LNCAP (cell line): Measurements from ENCODE around the gene SLC26A4.

Experiments
- CTCF ChIP-seq: fragments of 450-650 bp; IDR thresholded peaks from 2 replicates; pipeline ENCODE4 v1.5.1; 2017; ENCODE audit warnings: mild to moderate bottlenecking

SLC26A4 gene

DNA sequence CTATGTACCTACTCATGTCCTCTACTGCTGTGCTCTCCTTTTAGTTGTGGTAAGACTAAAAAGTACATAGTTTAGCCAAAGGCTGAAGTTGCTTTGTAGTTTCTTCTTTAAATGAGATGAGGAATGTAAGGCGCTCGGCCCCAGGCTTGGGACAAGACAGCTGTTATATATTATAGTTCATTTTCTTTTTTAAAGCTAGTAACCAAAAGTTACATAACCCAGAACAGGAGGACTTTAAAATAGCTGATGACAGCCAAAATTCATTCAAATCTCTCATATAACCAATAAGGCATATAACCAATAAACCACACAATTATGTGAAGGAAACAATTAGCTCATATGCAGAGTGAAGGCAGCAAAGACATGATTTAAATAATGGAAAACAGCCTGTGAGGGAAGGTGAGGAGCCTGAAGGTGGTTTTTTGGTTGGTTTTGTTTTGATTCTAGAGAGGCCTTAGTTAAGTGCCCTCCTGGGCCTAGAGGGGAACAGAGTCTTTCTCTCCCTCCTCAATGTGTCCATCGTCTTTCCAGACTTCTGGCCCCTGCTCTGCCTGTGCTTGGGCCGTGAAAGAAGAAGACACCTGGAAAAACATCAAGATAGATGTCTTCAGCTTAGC lies 35.8 kb downstream of the SLC26A4 start:
- TF ChIP-seq CTCF: no peak

DNA sequence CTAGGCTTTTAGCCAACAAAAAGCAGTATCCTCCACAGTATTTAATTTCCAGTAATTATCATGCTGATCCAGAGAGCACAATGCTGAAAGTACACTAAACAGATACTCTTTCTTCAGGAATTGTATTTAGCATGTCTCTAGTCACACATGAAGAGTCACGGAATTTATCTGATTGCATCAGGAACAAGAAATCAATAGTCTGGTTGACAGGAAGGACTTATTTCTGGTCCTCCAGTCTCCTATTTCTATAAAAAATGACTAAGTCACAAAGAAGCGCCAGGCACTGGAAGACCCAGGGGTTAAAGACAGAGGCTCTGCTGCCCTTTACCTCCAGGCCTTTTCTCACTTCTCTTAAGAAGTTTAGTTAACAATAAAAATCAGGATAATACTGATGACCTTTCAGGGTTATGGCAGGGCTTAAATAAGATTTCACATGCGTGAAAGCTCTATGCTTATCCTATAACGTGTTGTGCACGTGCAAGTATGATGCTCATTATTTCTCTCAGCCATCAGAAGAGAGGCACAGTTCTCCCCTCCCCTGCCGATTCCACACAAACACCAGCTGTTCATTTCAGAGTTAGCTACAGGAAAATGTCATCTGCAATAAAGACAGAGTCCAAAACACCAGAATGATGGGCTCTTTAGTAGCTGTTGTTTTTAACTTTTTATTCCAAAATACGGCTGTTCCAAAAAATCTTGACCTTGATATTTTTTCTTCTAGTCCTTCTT lies 36.9 kb downstream of the SLC26A4 start:
- TF ChIP-seq CTCF: no peak

DNA sequence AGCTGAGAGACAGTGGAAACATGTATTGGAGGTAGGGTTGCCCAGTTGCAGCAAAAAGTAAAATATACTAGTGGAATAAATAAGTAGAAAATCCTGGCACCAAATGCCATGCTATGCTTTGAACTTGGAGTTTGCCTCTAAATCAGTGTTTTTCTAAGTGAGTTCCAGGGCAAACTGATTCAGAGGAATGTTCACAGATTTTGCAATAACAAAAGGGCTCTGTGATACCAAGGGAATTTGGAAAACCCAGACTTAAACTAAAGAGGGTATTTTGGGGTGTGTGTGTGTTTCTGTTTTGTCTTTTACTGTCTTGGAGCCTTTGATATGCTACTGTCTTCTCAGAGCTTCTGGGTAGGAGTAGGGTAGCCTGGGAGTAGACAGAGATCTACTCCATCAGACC lies 39.9 kb downstream of the SLC26A4 start:
- no peak for TF ChIP-seq CTCF

DNA sequence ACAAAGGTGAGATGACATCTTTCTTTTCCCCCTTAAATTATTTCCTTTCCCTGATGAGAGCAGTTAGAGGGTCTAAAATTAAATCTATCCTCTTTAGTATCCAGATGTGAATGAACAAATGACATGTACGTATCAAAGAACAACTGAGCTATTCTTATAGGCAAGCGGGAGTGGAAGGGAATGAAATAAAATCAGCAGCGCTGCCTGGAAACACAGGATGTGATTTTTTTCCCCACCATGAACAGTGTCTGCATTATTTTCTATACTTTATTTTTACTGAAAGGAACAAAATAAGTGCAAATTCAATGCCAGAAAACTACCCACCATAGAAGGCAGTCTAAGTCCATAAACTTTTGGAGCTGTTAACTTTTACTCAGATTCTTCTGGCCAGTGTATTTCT lies 40.6 kb downstream of the SLC26A4 start:
- no peak for TF ChIP-seq CTCF

DNA sequence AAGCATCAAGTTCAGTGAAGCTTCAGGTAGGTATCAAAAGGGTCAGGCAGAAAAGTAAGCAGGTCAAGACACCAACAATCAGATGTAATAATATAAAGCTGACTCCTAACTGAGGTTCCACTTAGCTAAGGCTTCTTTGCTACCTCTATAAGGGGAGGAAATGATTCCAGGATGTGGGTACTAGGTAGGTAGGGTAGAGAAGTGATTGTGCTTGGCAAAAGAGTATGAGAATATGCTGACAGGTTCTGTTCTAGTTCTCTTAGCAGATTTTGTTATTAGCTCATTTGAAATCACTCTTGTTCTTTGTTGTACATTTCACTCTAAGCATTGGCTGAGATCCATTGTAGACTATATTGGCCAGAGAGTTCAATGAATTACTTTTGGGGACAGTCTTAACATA lies 42.6 kb downstream of the SLC26A4 start:
- no peak for TF ChIP-seq CTCF

DNA sequence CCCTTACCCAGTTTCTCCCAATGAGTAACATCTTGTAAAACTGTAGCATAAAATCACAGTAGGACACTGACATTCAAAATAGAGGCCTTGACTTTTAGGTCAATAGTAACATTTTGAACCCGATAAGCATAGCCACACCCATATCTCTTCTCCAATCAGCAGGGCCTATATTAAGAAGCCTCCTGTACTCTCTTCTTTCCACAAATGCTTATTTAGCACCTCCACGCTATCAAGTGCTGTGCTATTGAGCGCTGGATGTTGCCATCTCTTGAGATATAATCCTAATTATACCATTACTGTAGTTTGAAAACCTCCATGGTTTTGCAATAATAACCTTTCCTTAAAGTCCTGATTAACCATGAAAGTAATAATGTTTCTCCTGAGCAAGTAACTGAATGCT lies 43.2 kb downstream of the SLC26A4 start:
- TF ChIP-seq CTCF: no peak

- TF ChIP-seq CTCF: no peak
These were observed 48.3 kb downstream of the SLC26A4 start for GRCh38 chr7:107708956-107709355.
